ENCODE measurements around the gene PSPC1. TPM values are rescaled to one million over a fixed set of nuclear protein-coding genes. Genes with fewer than 3 reads are reported as not detected.

The PSPC1 gene
- total RNA-seq, 1 donor from 2014 or later: 84.2 TPM

- Mint-ChIP-seq H3K9me3 (ENCODE audit: unreplicated experiment) (peaks cover 1% of the 10 kb centered on the region), H3K4me1 (ENCODE audit: low read depth, unreplicated experiment) (peaks cover 2% of the 10 kb centered on the region), H3K27ac (ENCODE audit: unreplicated experiment) (no peak overlapping the region), H3K27me3 (ENCODE audit: unreplicated experiment) (no peaks in the 10 kb centered on the region), H3K36me3 (ENCODE audit: unreplicated experiment) (no peaks in the 10 kb centered on the region), H3K4me3 (ENCODE audit: unreplicated experiment) (no peak overlapping the region)
- DNase-seq: no peak
- TF ChIP-seq CTCF (IDR thresholded peaks at IDR 0.05; ENCODE audit: partially characterized antibody, unreplicated experiment): no peak
These were observed 10.4 kb downstream of the PSPC1 start for GRCh38 chr13:19772306-19772705.

- H3K36me3 Mint-ChIP-seq (ENCODE audit: unreplicated experiment): no peaks in the 10 kb centered on the region
These were observed 12.9 kb downstream of the PSPC1 start for GRCh38 chr13:19769854-19770253.

GRCh38 chr13:19767966-19768365 is 14.8 kb downstream of the PSPC1 start:
- no peak overlapping the region for H3K27ac Mint-ChIP-seq (ENCODE audit: unreplicated experiment)
- no peaks in the 10 kb centered on the region for H3K4me1 Mint-ChIP-seq (ENCODE audit: low read depth, unreplicated experiment)
- no peaks in the 10 kb centered on the region for H3K27me3 Mint-ChIP-seq (ENCODE audit: unreplicated experiment)
- H3K4me3 Mint-ChIP-seq (ENCODE audit: unreplicated experiment): no peak overlapping the region
- no peak for DNase-seq
- no peaks in the 10 kb centered on the region for H3K36me3 Mint-ChIP-seq (ENCODE audit: unreplicated experiment)
- no peaks in the 10 kb centered on the region for H3K9me3 Mint-ChIP-seq (ENCODE audit: unreplicated experiment)
- no peak for TF ChIP-seq CTCF (IDR thresholded peaks at IDR 0.05; ENCODE audit: partially characterized antibody, unreplicated experiment)

More at GRCh38 chr13:19769854-19770253, 12.9 kb downstream of the PSPC1 start:
- no peak for TF ChIP-seq CTCF (IDR thresholded peaks at IDR 0.05; ENCODE audit: partially characterized antibody, unreplicated experiment)
- DNase-seq: no peak
- Mint-ChIP-seq H3K4me1 (ENCODE audit: low read depth, unreplicated experiment) (no peaks in the 10 kb centered on the region), H3K4me3 (ENCODE audit: unreplicated experiment) (no peak overlapping the region), H3K27me3 (ENCODE audit: unreplicated experiment) (no peaks in the 10 kb centered on the region), H3K27ac (ENCODE audit: unreplicated experiment) (no peak overlapping the region), H3K9me3 (ENCODE audit: unreplicated experiment) (no peaks in the 10 kb centered on the region)

- TF ChIP-seq CTCF (IDR thresholded peaks at IDR 0.05; ENCODE audit: partially characterized antibody, unreplicated experiment): no peak
- DNase-seq: no peak
- H3K4me1 Mint-ChIP-seq (ENCODE audit: low read depth, unreplicated experiment): no peaks in the 10 kb centered on the region
- no peaks in the 10 kb centered on the region for H3K27me3 Mint-ChIP-seq (ENCODE audit: unreplicated experiment)
- H3K9me3 Mint-ChIP-seq (ENCODE audit: unreplicated experiment): no peaks in the 10 kb centered on the region
- no peaks in the 10 kb centered on the region for H3K36me3 Mint-ChIP-seq (ENCODE audit: unreplicated experiment)
- no peak overlapping the region for H3K27ac Mint-ChIP-seq (ENCODE audit: unreplicated experiment)
- H3K4me3 Mint-ChIP-seq (ENCODE audit: unreplicated experiment): no peak overlapping the region
These were observed 16.2 kb downstream of the PSPC1 start for GRCh38 chr13:19766591-19766990.

DNA sequence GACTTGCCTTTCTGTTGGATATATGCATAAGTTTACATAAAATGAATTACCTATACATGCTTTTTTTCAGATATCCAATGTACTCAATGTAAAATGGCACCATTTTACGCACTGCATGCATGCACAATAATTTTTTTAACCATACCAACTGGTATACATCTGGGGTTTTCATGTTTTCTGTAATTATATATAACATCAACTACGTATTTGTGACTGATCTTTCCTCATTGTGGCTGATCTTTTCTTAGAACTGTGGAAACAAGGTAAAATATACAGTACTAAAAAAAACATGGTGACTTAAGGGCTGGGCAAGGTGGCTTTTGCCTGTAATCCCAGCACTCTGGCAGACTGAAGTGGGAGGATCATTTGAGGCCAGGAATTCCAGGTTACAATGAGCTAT is 18.5 kb downstream of the PSPC1 start:
- no peaks in the 10 kb centered on the region for H3K36me3 Mint-ChIP-seq (ENCODE audit: unreplicated experiment)
- no peak for TF ChIP-seq CTCF (IDR thresholded peaks at IDR 0.05; ENCODE audit: partially characterized antibody, unreplicated experiment)
- H3K4me1 Mint-ChIP-seq (ENCODE audit: low read depth, unreplicated experiment): no peaks in the 10 kb centered on the region
- no peaks in the 10 kb centered on the region for H3K9me3 Mint-ChIP-seq (ENCODE audit: unreplicated experiment)
- DNase-seq: no peak
- no peak overlapping the region for H3K27ac Mint-ChIP-seq (ENCODE audit: unreplicated experiment)
- no peaks in the 10 kb centered on the region for H3K27me3 Mint-ChIP-seq (ENCODE audit: unreplicated experiment)
- no peak overlapping the region for H3K4me3 Mint-ChIP-seq (ENCODE audit: unreplicated experiment)
